GM18498 (cell line): ENCODE data around the gene SUGCT.

Experiments
- ATAC-seq: cut with Tn5 transposase; IDR thresholded peaks from one replicate; pipeline ENCODE4 v1.9.1; 2021; ENCODE audit warnings: mild to moderate bottlenecking, moderate library complexity; ENCODE audit not compliant: unreplicated experiment

The SUGCT gene

GRCh38 chr7:40704172-40704571 is 569.4 kb downstream of the SUGCT start:
- no peak for ATAC-seq

DNA sequence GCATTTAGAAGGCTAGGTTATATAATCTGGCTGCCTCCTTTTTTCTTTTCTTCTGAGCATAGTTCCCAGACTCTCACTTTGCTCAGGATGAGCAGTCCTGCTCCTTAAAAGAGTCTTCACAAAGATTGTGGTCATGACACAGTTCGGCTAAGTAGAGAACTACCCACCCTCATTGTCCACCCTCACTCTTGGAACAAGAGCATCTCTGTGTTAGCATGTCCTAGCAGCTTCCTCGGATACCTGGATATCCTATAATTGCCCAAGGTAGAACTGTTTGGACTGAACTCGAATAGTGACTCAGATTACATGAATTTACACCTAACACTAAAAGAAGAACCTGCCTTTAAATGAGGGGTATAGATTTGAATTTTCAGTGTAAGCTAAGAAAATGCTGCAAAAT is 572.0 kb downstream of the SUGCT start:
- ATAC-seq, result no peak

GRCh38 chr7:40709062-40709964 is 574.5 kb downstream of the SUGCT start:
- ATAC-seq, result no peak

DNA sequence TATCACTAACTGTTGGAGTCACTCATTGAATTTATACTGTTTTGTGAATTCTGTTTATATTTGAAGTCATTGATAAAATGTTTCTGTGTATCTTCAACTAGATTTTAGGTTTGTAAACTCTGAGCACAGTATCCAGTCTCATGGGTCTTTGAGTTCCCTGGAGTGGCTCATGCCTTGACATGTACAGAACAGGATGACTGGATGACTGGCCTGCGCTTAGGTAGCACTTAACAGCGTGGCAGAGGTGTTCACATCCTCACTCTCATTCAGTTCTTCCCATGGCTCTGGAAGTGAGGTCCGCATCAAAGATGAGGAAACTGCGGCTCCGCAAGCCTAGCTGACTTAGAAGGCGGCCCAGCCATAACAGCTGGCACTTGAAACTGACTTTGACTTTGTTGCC is 576.9 kb downstream of the SUGCT start:
- ATAC-seq, result no peak

DNA sequence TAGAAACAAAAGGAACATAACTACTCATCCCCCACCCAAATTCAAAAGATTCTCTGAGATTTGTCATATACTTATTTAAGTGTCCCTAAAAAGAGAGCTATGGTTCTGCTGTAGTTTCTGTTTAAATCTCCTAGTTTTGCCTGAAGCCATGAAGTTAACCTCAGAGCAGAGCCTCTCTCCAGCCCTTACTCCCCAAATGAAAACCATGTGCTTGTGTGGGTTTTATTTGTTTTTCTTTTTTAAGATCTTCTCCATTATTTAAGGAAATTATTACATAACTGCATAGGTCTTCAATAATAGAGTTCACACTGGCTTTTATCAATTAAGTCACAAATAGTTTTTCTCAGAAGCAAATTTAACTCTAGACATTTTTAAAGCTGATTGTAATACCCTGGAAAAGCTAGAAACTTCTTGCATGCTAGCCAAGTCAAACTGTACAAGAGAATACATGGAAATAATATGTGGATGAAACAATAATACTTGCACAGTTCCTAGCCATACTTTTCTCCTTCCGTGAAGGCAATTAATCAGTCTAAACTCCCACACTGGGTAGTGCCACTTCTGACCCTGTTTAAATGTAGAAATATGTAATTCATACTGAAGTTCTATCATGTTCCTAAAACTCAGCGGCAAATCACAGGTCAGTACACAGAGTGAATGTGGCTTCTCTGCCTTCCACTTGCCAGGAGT is 579.7 kb downstream of the SUGCT start:
- ATAC-seq, result no peak

DNA sequence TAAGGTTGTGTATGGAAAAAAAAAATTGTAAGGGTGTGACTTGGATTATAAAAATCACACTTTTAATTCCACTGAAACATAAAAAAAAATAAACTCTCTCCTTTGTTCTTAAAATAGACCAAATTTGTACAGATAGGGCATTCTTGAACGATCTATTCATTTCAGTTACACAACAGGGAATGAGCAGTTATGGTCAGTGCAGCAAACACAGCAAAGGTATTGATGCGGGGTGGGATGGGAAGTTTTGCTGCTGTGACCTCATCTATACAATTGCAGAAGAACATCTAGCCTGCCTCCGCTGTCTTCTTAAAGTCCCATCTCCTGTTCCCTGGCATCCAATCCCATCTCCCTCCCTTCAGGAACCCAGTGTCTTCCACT is 580.2 kb downstream of the SUGCT start:
- ATAC-seq, result no peak

GRCh38 chr7:40716052-40716451 is 581.2 kb downstream of the SUGCT start:
- no peak for ATAC-seq

GRCh38 chr7:40717242-40717641 is 582.4 kb downstream of the SUGCT start:
- peak; percentile 79 for ATAC-seq

DNA sequence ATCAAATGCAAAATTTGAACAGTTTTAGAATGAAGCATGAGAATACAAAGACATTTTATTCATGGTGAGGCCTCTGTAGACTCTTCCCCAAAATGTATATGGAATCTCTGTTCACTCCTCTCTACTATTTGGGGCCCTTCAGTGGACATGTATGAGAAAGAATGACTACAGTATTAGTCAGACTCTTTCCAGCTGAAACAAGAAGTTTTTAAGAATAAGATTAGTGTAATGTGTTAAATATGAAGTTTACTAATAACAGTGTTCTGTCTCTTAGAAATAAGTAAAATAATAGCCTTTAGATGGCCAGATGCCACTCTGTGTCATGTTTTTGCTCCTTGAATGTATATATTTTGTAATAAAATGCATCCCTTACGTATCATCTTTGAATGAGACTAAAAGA is 585.6 kb downstream of the SUGCT start:
- ATAC-seq, result no peak

DNA sequence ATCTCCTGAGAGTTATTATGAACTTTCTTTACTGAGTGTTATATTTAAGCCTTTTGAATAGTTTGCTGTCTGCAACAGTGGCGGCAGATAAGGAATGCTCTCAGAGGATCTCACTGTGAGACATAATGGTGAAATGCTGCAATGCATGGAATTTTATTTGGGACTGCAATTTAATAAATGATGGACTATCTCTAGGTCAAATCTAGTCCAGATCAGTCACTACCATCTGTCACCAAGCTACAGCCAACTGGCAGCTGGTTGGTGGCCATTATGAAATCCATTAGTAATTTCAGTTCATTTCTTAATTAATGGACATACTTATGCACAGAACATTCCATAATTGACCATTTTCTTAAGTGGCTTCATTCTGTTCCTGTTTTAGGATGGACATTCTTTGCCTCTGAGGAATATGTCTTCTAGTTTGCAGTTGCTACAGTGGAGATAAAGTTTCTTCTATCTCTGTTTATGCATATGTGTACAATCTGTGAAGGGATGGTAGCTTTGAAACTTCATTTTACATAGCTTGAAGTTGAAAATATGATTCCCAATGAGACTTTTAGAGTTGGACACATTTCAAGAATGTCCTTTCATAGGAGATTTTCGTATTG is 586.6 kb downstream of the SUGCT start:
- no peak for ATAC-seq

DNA sequence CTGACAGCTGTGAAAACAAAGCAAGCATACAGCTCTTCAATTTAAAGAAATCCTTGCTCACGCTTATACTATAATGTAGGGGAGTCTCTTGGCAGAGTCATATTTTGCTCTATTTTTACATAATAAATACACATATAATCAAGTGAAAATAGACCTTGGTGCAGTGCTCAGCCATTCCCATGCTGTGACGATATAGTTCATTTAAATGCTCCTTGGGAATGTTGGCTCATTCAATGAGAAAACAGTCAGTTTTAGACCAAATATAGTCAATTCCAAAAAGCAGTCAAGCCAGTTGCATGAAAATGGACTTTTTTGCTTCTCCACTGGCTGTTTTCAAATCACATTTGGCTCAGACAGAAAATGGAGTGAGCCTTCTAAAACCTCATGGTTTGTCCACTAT is 587.4 kb downstream of the SUGCT start:
- no peak for ATAC-seq

- ATAC-seq, result no peak
Observed at GRCh38 chr7:40723829-40724228, 589.0 kb downstream of the SUGCT start.

- no peak for ATAC-seq
Observed at GRCh38 chr7:40726559-40726958, 591.8 kb downstream of the SUGCT start.

GRCh38 chr7:40733114-40733513 is 598.3 kb downstream of the SUGCT start:
- no peak for ATAC-seq

- no peak for ATAC-seq
Observed at GRCh38 chr7:40733578-40733977, 598.8 kb downstream of the SUGCT start.

GRCh38 chr7:40739257-40739656 is 604.5 kb downstream of the SUGCT start:
- ATAC-seq, result no peak

DNA sequence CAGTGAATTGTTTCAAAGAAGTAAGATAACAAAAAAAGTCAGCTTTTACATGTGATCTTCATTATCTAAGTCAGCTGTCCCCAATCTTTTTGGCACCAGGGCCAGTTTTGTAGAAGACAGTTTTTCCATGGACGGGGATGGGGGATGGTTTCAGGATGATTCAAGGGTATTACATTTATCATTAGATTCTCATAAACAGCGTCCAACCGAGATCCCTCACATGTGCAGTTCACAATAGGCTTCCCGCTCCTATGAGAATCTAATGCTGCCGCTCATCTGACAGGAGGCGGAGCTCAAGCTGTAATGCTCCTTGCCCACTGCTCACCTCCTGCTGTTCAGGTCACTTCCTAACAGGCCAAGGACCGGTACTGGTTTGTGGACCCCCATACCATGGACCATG is 607.5 kb downstream of the SUGCT start:
- ATAC-seq, result no peak

DNA sequence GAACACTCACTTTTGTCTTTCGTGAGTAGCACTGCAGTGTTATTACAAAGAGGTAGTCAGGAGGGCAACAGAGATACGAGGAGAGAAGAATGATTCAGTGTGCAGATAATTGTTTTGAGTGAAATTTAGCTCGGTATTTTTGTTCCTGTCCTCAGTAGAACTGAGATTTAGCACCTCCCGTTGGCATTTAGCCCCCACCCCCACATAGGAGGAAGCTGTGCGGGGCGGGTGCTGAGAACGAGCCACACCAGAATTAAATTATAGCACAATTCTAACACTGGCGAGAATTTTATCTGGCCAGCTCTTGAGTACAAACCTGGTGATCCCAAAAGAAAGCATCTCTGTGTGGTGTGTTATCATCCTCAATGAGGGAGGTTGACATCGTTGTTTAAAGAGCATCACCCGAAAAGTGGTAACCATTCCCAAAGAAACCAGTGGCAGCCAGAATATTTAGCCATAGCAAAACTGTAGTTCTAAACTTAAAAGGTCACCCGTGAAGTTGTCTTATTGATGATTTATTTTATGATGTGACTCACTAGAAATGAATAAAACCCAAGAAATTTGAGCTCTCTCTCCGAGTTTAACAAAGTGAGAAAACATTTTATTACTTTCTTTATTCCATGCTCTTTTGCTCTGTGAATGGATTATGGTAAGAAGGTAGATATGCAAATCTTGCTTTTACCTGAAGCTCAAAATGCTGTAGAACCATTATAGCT is 612.2 kb downstream of the SUGCT start:
- no peak for ATAC-seq

- no peak for ATAC-seq
Observed at GRCh38 chr7:40747856-40748255, 613.1 kb downstream of the SUGCT start.

GRCh38 chr7:40749877-40750276 is 615.1 kb downstream of the SUGCT start:
- no peak for ATAC-seq

GRCh38 chr7:40753455-40753854 is 618.6 kb downstream of the SUGCT start:
- ATAC-seq, result no peak
